Endothelial cell of umbilical vein (primary cell): Measurements from ENCODE around the gene RPP25.

Source experiments
- FOS ChIP-seq: IDR thresholded peaks from 2 replicates; pipeline ENCODE4 v1.6.1; 2011; ENCODE audit warnings: mild to moderate bottlenecking, low read length, moderate library complexity, borderline replicate concordance; ENCODE audit not compliant: insufficient read depth
- TF ChIP-seq, protein P1 (sequence below), 2 donors: IDR thresholded peaks; 1 replicate in 1 of 2; 2 replicates in 1 of 2; pipeline ENCODE4 v1.5.1; 2011; ENCODE audit warnings: low read length in 2 of 2, mild to moderate bottlenecking in 2 of 2, moderate library complexity in 2 of 2, control low read depth in 1 of 2, inconsistent platforms in 1 of 2, low read depth in 1 of 2; ENCODE audit not compliant: insufficient read depth in 1 of 2; ENCODE audit errors: extremely low read depth in 1 of 2

GRCh38 chr15:74908635-74909034 lies 47.9 kb downstream of the RPP25 start:
- TF ChIP-seq, protein P1, sequence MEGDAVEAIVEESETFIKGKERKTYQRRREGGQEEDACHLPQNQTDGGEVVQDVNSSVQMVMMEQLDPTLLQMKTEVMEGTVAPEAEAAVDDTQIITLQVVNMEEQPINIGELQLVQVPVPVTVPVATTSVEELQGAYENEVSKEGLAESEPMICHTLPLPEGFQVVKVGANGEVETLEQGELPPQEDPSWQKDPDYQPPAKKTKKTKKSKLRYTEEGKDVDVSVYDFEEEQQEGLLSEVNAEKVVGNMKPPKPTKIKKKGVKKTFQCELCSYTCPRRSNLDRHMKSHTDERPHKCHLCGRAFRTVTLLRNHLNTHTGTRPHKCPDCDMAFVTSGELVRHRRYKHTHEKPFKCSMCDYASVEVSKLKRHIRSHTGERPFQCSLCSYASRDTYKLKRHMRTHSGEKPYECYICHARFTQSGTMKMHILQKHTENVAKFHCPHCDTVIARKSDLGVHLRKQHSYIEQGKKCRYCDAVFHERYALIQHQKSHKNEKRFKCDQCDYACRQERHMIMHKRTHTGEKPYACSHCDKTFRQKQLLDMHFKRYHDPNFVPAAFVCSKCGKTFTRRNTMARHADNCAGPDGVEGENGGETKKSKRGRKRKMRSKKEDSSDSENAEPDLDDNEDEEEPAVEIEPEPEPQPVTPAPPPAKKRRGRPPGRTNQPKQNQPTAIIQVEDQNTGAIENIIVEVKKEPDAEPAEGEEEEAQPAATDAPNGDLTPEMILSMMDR (IDR thresholded peaks at IDR 0.05; ENCODE audit: extremely low read depth in 1 of 2, insufficient read depth in 1 of 2, low read depth in 1 of 2, low read length in 2 of 2): no peak
- no peak for TF ChIP-seq FOS
